Activated naive CD4-positive, alpha-beta T cell treated with anti-CD3 and anti-CD28 coated beads, Interleukin-2, amount 50 U/mL, for 72 hours (primary cell): ENCODE data around the gene MLLT3. TPM values are rescaled to one million over a fixed set of nuclear protein-coding genes. Genes with fewer than 3 reads are reported as not detected.
"Not testable (repeated sequence)": the region's sequence is repeated elsewhere in the genome, so short reads cannot be mapped to it uniquely, and the experiment has no call there.

Experiments
- ATAC-seq, 2 donors: fragments of 150-1000 bp; cut with Tn5 transposase; 2 replicates each; pipeline ENCODE4 v1.10.0; 2021; ENCODE audit warnings: mild to moderate bottlenecking in 2 of 2, moderate library complexity in 2 of 2
- DNase-seq, 2 donors: peaks; one replicate each; pipeline ENCODE4 v3.0.0; 2021 to 2022; ENCODE audit warnings: low spot score in 2 of 2
- H3K27ac Mint-ChIP-seq, 2 donors: one replicate each; pipeline ENCODE4 v1.8.0; 2022; ENCODE audit warnings: mild to moderate bottlenecking in 2 of 2, mixed read lengths in 2 of 2
- H3K36me3 Mint-ChIP-seq, 2 donors: one replicate each; pipeline ENCODE4 v1.8.0; 2022; ENCODE audit warnings: mixed read lengths in 2 of 2
- H3K9me3 Mint-ChIP-seq, 2 donors: one replicate each; pipeline ENCODE4 v1.8.0; 2022; ENCODE audit warnings: mixed read lengths in 2 of 2
- total RNA-seq, 2 donors: library from RNA; stranded (reverse); gene quantifications; one replicate each; pipeline ENCODE4 v1.2.3, GENCODE V29; 2022

The MLLT3 gene
- total RNA-seq, 2 donors from 2014 or later: 43.6 to 54.6 TPM

- Mint-ChIP-seq H3K36me3 (peaks cover 10 to 53% of the 10 kb centered on the region in 2 donors), H3K9me3 (peaks cover 5 to 14% of the 10 kb centered on the region in 2 donors)
- H3K27ac Mint-ChIP-seq, ATAC-seq, DNase-seq: not testable (repeated sequence)
Observed at GRCh38 chr9:20583088-20583487, 39.2 kb downstream of the MLLT3 start.

GRCh38 chr9:20582150-20582549, 40.1 kb downstream of the MLLT3 start:
- Mint-ChIP-seq H3K27ac (no peak overlapping the region), H3K36me3 (peaks cover 19 to 62% of the 10 kb centered on the region in 2 donors), H3K9me3 (peaks cover 5 to 21% of the 10 kb centered on the region in 2 donors)
- DNase-seq (no peak), ATAC-seq (peak; percentile 31 to 43)

DNA sequence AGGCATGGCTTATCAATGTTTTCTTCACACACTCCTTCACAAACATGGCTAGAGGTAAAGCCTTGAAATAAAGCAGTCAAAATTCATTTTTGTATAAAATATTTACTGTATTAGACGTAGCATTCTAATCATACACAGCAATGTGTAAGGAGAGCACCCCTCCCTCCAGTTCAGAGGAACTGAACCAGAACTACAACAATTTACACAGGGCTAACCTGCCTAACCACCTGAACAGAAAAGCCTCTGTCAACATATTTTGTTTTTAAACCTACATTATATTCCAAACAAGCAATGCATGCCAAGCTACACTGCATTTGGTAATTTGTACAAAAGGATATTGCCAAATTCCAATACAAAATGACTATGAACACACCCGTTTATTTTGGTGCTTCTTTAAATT, 41.6 kb downstream of the MLLT3 start:
- ATAC-seq: no peak
- peaks cover 11 to 25% of the 10 kb centered on the region in 2 donors for H3K9me3 Mint-ChIP-seq
- no peak for DNase-seq
- peaks cover 30 to 63% of the 10 kb centered on the region in 2 donors for H3K36me3 Mint-ChIP-seq
- no peak overlapping the region for H3K27ac Mint-ChIP-seq

GRCh38 chr9:20579524-20580314, 42.6 kb downstream of the MLLT3 start:
- Mint-ChIP-seq H3K9me3 (peaks cover 11 to 25% of the 10 kb centered on the region in 2 donors), H3K27ac (no peak overlapping the region), H3K36me3 (peaks cover 30 to 63% of the 10 kb centered on the region in 2 donors)
- DNase-seq (no peak), ATAC-seq (peak; percentile 55 to 83)

DNA sequence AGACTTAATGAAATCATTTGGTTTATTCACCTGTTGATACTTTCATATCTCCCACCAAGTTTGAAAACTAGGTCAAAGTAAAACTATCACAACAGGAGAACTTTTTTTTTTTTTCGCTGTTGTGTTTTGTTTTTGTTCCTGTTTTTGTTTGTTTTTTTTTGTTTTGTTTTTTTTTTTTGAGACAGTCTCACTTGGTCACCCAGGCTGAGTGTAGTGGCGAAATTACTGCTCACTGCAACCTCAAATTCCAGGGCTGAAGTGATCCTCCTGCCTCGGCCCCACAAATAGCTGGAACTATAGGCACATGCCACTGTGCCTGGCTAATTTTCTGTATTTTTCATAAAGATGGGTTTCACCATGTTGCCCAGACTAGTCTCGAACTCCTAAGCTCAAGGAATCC, 49.3 kb downstream of the MLLT3 start:
- no peak overlapping the region for H3K27ac Mint-ChIP-seq
- H3K36me3 Mint-ChIP-seq: peaks cover 19 to 37% of the 10 kb centered on the region in 2 donors
- H3K9me3 Mint-ChIP-seq: peaks cover 7 to 15% of the 10 kb centered on the region in 2 donors
- DNase-seq (no peak), ATAC-seq (no peak)

DNA sequence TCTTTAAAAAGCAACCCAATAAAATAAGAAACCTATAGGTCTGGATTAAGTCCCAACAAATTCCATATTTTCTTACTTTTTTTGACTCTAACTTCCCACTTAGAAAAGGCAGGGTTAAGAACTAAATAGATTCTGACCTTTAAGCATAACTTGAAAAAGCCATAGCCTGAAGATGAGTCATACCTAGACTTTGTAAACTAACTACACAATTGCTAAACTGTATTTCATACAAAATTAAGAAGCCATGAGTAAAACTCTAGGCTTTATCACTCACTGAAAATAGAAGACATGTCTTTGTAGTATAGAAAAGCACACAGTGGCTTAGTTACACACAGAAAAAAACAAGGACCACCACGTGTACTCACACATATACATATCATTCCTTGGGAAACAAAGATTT, 51.5 kb downstream of the MLLT3 start:
- Mint-ChIP-seq H3K27ac (no peak overlapping the region), H3K9me3 (no peaks in the 10 kb centered on the region), H3K36me3 (peaks cover 0 to 16% of the 10 kb centered on the region in 2 donors)
- DNase-seq: no peak
- peak; percentile 81 to 92 for ATAC-seq

DNA sequence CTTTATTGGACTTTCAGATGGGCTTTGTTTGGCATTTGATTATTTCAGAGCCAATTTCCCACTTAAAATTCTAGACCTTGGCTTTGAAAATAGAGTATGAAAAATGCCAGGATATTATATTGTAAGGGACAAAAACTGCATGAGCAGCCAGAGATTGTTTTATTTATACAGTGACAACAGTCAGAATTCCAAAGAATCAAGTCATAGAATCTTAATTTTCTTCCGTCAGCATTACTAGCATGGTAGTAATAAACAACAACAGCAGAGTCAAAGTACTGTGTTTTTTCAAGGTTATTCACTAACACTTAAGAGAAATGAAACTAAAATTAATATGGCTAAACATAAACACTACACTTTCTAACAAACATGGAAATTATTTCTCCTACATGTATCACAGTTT, 52.2 kb downstream of the MLLT3 start:
- no peak for ATAC-seq
- H3K9me3 Mint-ChIP-seq: no peaks in the 10 kb centered on the region
- H3K36me3 Mint-ChIP-seq: peaks cover 0 to 10% of the 10 kb centered on the region in 2 donors
- no peak overlapping the region for H3K27ac Mint-ChIP-seq
- no peak for DNase-seq

DNA sequence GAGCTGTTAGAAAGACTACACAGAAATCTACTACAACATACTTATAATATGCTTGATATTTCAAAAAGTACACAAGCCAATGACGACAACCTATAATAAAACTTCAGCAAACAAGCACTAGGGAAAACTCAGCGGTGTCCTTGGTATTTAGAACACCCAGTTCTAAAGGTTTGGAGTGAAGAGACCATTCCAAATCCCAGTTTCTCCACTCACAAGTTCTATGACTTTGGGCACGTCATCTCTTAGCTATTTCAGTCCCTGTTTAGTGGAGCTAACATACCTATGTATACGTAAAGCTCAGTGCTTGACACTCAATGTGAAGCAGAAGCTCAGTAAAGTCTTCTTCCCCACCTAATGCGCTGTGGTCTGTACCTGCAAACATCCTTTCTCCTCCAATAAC, 52.8 kb downstream of the MLLT3 start:
- Mint-ChIP-seq H3K27ac (no peak overlapping the region), H3K9me3 (no peaks in the 10 kb centered on the region), H3K36me3 (peaks cover 0 to 5% of the 10 kb centered on the region in 2 donors)
- ATAC-seq (no peak), DNase-seq (no peak)

GRCh38 chr9:20568400-20568799, 53.9 kb downstream of the MLLT3 start:
- H3K27ac Mint-ChIP-seq: no peak overlapping the region
- no peaks in the 10 kb centered on the region for H3K9me3 Mint-ChIP-seq
- DNase-seq (no peak), ATAC-seq (no peak)
- H3K36me3 Mint-ChIP-seq: peaks cover 0 to 5% of the 10 kb centered on the region in 2 donors

GRCh38 chr9:20566401-20566800, 55.9 kb downstream of the MLLT3 start:
- H3K36me3 Mint-ChIP-seq: no peaks in the 10 kb centered on the region
- H3K9me3 Mint-ChIP-seq: no peaks in the 10 kb centered on the region
- DNase-seq (no peak), ATAC-seq (no peak)
- H3K27ac Mint-ChIP-seq: no peak overlapping the region

DNA sequence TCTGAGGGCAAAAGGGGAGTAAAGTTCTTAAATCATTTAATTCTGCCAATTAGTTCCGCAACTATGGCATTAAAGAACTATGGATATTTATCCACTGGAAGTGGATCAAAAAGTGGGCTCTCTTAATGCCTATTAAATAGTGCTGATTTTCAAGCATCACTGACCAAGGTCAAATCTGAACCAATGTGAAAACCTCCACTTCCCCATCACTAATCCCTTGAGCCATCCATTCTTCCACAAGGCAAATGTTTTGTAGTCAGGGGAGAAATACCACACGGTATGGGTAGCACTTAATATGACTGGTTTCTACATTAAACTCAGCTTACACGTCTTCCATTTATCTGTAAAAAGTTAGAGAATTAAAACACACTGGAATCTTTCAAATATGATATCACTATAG, 57.6 kb downstream of the MLLT3 start:
- no peak for DNase-seq
- Mint-ChIP-seq H3K9me3 (no peaks in the 10 kb centered on the region), H3K36me3 (no peaks in the 10 kb centered on the region), H3K27ac (no peak overlapping the region)
- ATAC-seq: no peak

DNA sequence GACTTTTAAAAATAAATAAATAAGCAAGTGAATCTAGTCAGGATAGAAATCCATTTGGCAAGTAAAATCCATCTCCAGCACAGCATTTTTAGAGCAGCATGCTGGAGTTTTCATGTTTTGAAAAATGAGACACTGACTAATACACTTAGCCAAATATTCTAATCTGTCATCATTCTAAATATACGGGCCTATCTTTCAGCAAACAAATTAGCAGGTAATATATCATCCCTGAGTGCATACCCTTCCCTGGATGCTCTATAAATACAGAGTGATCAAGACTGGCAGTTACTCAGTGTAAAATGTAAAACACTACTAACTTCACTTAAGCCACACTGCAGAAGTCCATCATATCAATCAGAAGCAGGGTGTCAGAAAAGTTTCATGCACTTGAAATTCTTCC, 58.4 kb downstream of the MLLT3 start:
- Mint-ChIP-seq H3K36me3 (no peaks in the 10 kb centered on the region), H3K9me3 (no peaks in the 10 kb centered on the region), H3K27ac (no peak overlapping the region)
- ATAC-seq (no peak), DNase-seq (no peak)

DNA sequence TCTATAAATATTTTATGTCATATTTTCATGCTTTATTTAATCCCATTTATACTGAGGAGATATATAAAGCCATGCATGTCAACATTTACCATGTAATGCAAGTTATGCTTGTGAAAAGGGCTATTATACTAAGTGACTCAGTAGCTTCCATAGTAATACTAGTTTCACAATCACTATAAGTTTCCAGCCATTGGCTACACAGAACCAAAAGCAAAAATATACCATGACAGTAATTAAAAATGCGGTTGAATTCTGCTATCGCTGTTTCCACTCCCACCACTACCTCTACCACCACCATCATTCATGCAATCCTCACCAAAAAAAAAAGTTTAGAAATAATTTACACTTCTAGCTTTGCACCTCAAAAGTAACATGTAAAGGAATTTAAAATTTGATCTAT, 60.2 kb downstream of the MLLT3 start:
- Mint-ChIP-seq H3K36me3 (no peaks in the 10 kb centered on the region), H3K9me3 (no peaks in the 10 kb centered on the region), H3K27ac (peak overlapping the region in 1 of 2 donors; percentile 70)
- DNase-seq: no peak
- ATAC-seq: peak; percentile 69 to 78

GRCh38 chr9:20561531-20561930, 60.8 kb downstream of the MLLT3 start:
- no peak for ATAC-seq
- H3K9me3 Mint-ChIP-seq: no peaks in the 10 kb centered on the region
- H3K36me3 Mint-ChIP-seq: no peaks in the 10 kb centered on the region
- no peak for DNase-seq
- H3K27ac Mint-ChIP-seq: no peak overlapping the region

GRCh38 chr9:20559231-20559890, 62.9 kb downstream of the MLLT3 start:
- ATAC-seq: no peak
- no peaks in the 10 kb centered on the region for H3K36me3 Mint-ChIP-seq
- H3K27ac Mint-ChIP-seq: no peak overlapping the region
- no peak for DNase-seq
- no peaks in the 10 kb centered on the region for H3K9me3 Mint-ChIP-seq

- no peaks in the 10 kb centered on the region for H3K9me3 Mint-ChIP-seq
- peak in 1 of 2 donors; percentile 33 for DNase-seq
- H3K36me3 Mint-ChIP-seq: no peaks in the 10 kb centered on the region
- peak; percentile 89 to 92 for ATAC-seq
- H3K27ac Mint-ChIP-seq: peak overlapping the region; percentile 70 to 77
Observed at GRCh38 chr9:20558566-20559016, 63.7 kb downstream of the MLLT3 start.

DNA sequence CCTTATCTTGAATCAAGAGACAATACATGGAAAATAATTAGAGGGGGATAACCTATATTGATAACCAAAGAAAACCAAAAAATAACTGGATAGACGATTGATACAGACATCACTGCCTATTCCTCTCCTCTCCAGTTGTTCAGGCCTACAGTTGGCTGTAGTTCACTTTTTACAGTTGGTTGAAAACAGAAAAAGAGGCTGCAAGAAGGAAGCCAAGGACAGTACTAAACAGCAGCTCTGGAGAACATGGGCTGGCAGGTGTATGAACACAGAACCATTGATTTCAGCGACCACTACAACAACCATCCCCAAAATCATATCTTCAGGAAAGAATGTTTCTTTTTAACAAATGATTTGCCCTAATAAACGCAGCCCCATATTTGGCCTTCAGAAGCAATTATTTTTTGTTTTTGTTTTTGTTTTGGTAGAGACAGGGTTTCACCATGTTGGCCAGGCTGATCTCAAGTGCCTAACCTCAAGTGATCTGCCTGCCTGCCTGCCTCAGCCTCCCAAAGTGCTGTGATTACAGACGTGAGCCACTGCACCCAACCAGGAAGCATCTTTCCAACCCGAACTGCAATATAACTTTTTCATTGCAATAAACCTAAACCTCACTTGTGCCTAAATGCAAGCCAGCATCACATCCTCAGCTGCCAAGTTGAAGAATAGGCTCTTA, 64.3 kb downstream of the MLLT3 start:
- DNase-seq (no peak), ATAC-seq (no peak)
- peak overlapping the region; percentile 70 to 77 for H3K27ac Mint-ChIP-seq
- H3K36me3 Mint-ChIP-seq: no peaks in the 10 kb centered on the region
- no peaks in the 10 kb centered on the region for H3K9me3 Mint-ChIP-seq
